K562 (cell line): ENCODE data around the gene PIKFYVE. TPM values are rescaled to one million over a fixed set of nuclear protein-coding genes. Genes with fewer than 3 reads are reported as not detected.
A peak's percentile ranks its signal among the peaks of the same experiment; 100 is the strongest.

Experiments
- ARID1B ChIP-seq: fragments of 450-650 bp; IDR thresholded peaks from 2 replicates; pipeline ENCODE4 v1.6.1; 2016; ENCODE audit warnings: antibody characterized with exemption, mild to moderate bottlenecking, inconsistent platforms
- ATF3 ChIP-seq, 2 experiments: fragments of 450-650 bp in 1 of 2; sonication (generic) in 1 of 2; formaldehyde crosslinking in 1 of 2; IDR thresholded peaks in 1 of 2; conservative IDR thresholded peaks in 1 of 2; 2 replicates each; pipeline versions ENCODE4 v1.6.1 to v1.8.1; 2016 to 2023; ENCODE audit warnings: mild to moderate bottlenecking in 2 of 2, moderate library complexity in 2 of 2, inconsistent platforms in 1 of 2, missing genetic modification reagents in 1 of 2
- CREB3L1 ChIP-seq: fragments of 450-650 bp; IDR thresholded peaks from 2 replicates; pipeline ENCODE4 v1.6.1; 2014; ENCODE audit warnings: low read depth, mild to moderate bottlenecking, moderate library complexity, borderline replicate concordance
- CREM ChIP-seq: IDR thresholded peaks from 2 replicates; pipeline ENCODE4 v1.6.1; 2014; ENCODE audit warnings: antibody characterized with exemption, low read depth
- CSDE1 ChIP-seq, 2 experiments: fragments of 450-650 bp; IDR thresholded peaks; 2 replicates each; pipeline ENCODE4 v1.6.1; 2016; ENCODE audit warnings: mild to moderate bottlenecking in 1 of 2
- ESRRA ChIP-seq: fragments of 450-650 bp; IDR thresholded peaks from 2 replicates; pipeline ENCODE4 v1.6.1; 2014; ENCODE audit warnings: low read depth, mild to moderate bottlenecking, moderate library complexity, borderline replicate concordance
- EZH2 ChIP-seq: IDR thresholded peaks from 2 replicates; pipeline ENCODE4 v1.6.1; 2012; ENCODE audit warnings: low read depth, mild to moderate bottlenecking, inconsistent platforms, low read length, borderline replicate concordance
- FOXA1 ChIP-seq: fragments of 450-650 bp; IDR thresholded peaks from 2 replicates; pipeline ENCODE4 v1.6.1; 2016; ENCODE audit warnings: mild to moderate bottlenecking, borderline replicate concordance
- FOXK2 ChIP-seq, 2 experiments: fragments of 450-650 bp; IDR thresholded peaks in 1 of 2; conservative IDR thresholded peaks in 1 of 2; 2 replicates each; pipeline ENCODE4 v1.6.1; 2016; ENCODE audit warnings: low read depth in 2 of 2, mild to moderate bottlenecking in 1 of 2
- HNRNPK ChIP-seq: fragments of 200-400 bp; formaldehyde crosslinking; IDR thresholded peaks from one replicate; pipeline ENCODE4 v1.6.1; 2018; ENCODE audit warnings: mild to moderate bottlenecking, low read depth, low read length; ENCODE audit not compliant: poor library complexity, severe bottlenecking
- ILF3 ChIP-seq: fragments of 450-650 bp; IDR thresholded peaks from 2 replicates; pipeline ENCODE4 v1.6.1; 2018; ENCODE audit warnings: antibody characterized with exemption, mild to moderate bottlenecking, moderate library complexity, borderline replicate concordance
- IRF9 ChIP-seq: fragments of 450-650 bp; IDR thresholded peaks from 2 replicates; pipeline ENCODE4 v1.6.1; 2016; ENCODE audit warnings: missing biosample characterization, missing genetic modification characterization
- KLF1 ChIP-seq: fragments of 450-650 bp; IDR thresholded peaks from 2 replicates; pipeline ENCODE4 v1.6.1; 2016; ENCODE audit warnings: missing genetic modification characterization, missing compliant biosample characterization
- MBD2 ChIP-seq: sonication (generic); IDR thresholded peaks from 2 replicates; pipeline ENCODE4 v1.6.1; 2016; ENCODE audit warnings: low read depth, borderline replicate concordance
- RFX1 ChIP-seq: fragments of 450-650 bp; IDR thresholded peaks from 2 replicates; pipeline ENCODE4 v1.6.1; 2016; ENCODE audit warnings: mild to moderate bottlenecking, moderate library complexity
- SRSF3 ChIP-seq: fragments of 200-400 bp; formaldehyde crosslinking; IDR thresholded peaks from 2 replicates; pipeline ENCODE4 v1.6.1; 2016; ENCODE audit warnings: mild to moderate bottlenecking, low read length, moderate library complexity; ENCODE audit not compliant: insufficient read depth
- ZNF311 ChIP-seq: fragments of 250-450 bp; sonication (Bioruptor Pico); IDR thresholded peaks from 2 replicates; pipeline ENCODE4 v1.4.0; 2020; ENCODE audit warnings: mild to moderate bottlenecking, moderate library complexity
- ZNF699 ChIP-seq: fragments of 250-450 bp; sonication (Bioruptor Pico); IDR thresholded peaks from 2 replicates; pipeline ENCODE4 v1.8.0; 2021; ENCODE audit warnings: mild to moderate bottlenecking, moderate library complexity; ENCODE audit not compliant: insufficient replicate concordance
- polyA plus RNA-seq, 8 experiments: library from polyadenylated mRNA; depleted of rRNA in 4 of 8; stranded (reverse) in 5 of 8; unstranded in 3 of 8; fragments of >200 nt; fragmentation: Nextera tagmentation in 2 of 8; fragmentation: Illumina TruSeq in 1 of 8; extraction: Ambion mirVana in 2 of 8; extraction: Trizol in 1 of 8; gene quantifications; 2 replicates each; pipeline versions ENCODE4 v1.2.1 to v1.2.3, GENCODE V29; 2011 to 2014; ENCODE audit warnings: inconsistent platforms in 1 of 8, missing spikeins in 1 of 8
- total RNA-seq, 7 experiments: library from RNA; depleted of rRNA in 6 of 7; stranded (reverse); fragments of >200 nt in 6 of 7; fragmentation: Illumina TruSeq in 2 of 7; extraction: Trizol in 2 of 7; gene quantifications; 2 replicates each; pipeline versions ENCODE4 v1.2.1 to v1.2.3, GENCODE V29; 2011 to 2021; ENCODE audit warnings: low replicate concordance in 1 of 7

Gene PIKFYVE
- total and polyA plus RNA-seq, 9 of the 15 experiments (the other 6 are each of a cell fraction or from before 2014, with no cell fraction given): 3.6 to 25.6 (median 16.7) TPM

- TF ChIP-seq CREB3L1 (no peak), CSDE1 (IDR thresholded peaks at IDR 0.05) (no peak), MBD2 (no peak; the same call in 1 of the 2 replicates), KLF1 (0 out of 2 replicates have a peak, but pooled peaks have one; percentile 70), ZNF699 (CRISPR knock-in tag) (no peak), CREM (peak; percentile 34; the same call in 1 of the 2 replicates), ARID1B (peak; percentile 66), FOXK2 (conservative IDR thresholded peaks at IDR 0.05 in 1 of 2, IDR thresholded peaks at IDR 0.05 in 1 of 2; ENCODE audit: low read depth in 2 of 2) (0 out of 4 replicates have a peak, but pooled peaks of 1 of the 2 experiments have one; percentile 2), ZNF311 (no peak), FOXA1 (no peak), SRSF3 (no peak), RFX1 (peak; percentile 23; the same call in 1 of the 2 replicates), ATF3 (IDR thresholded peaks at IDR 0.05) (peak; percentile 57; the same call in 1 of the 2 replicates), ATF3 (CRISPR knock-in tag; conservative IDR thresholded peaks at IDR 0.05) (no peak), IRF9 (peak; percentile 69; the same call in 1 of the 2 replicates), ILF3 (no peak), HNRNPK (no peak), EZH2 (no peak), ESRRA (peak; percentile 80; the same call in 1 of the 2 replicates)
Measured at GRCh38 chr2:208254118-208254870, 11.8 kb upstream of the PIKFYVE start (continued).
